Activated T-helper 1 cell treated with anti-CD3 and anti-CD28 coated beads, Interleukin-2, amount 50 U/mL, for 16 hours (primary cell): ENCODE measurements around the gene DCTD.

ENCODE experiments used
- DNase-seq, 2 donors: peaks; one replicate each; pipeline ENCODE4 v3.0.0-alpha.2; 2020; ENCODE audit warnings: low read depth in 1 of 2, low spot score in 1 of 2

Gene DCTD

DNA sequence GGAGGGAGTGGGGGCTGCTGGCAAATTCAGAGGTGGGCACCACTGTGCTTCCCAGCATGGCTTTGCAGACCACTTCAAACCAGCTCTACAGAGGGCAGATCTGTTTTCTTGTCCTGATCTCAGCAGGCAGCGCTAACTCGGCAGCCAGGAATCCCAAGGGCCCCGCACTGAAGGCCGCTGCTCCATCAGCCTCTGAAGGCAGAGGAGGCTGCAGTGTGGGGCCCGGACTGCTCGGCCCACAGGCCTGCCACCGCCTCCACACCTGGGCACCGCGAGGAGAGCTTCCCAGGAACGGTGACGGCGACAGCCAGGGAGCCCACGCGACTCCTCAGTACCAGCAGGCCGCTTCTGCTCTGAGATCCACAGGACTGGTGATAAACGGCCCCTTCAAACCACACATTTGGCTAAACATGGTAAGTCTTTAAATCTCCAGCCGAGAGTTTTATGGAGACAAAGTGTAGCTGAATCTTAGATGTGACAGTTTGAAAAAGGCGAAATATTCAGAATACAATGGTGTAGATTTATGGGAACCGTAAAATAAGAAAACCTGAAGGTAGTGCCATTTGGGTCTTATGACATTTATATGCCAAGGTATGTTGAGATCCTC is 23.6 kb downstream of the DCTD start:
- DNase-seq: no peak

DNA sequence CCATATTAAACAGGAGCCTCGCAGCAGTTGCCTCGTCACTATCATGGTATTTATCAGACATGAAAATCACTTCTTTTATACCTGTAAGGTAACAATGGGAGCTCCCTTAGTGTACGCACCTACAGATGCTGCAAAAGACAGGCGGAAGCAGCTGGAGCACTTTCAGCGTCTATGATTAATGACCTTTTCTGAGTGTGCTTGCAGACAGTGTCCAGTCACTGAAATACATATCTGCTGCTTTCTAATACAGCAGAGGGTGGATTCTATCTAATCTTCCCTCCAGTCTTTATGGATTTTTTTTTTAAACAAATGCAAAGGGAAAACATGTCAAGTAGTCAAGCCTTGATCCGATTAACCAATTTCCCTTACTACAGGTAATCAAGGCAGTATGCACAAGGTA is 24.1 kb downstream of the DCTD start:
- no peak for DNase-seq

DNA sequence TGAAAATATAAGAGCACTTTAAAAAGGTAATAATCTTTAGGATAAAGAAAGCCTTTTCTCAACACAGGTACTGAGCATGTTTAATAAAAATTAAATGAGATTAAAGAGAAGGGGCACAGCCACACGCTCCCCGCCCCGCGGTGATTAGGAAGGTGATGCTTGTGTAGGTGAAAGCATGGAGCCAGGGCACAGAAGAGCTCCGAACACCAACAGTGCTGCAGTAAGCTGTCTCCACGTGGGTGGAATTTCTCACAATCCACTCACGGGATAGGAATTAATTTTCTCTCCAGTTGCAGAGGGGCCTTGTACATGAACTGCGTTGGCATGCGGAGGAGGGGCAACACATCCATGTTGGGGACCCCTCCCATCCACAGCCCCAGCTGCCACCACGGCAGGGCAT is 27.0 kb downstream of the DCTD start:
- DNase-seq: no peak

DNA sequence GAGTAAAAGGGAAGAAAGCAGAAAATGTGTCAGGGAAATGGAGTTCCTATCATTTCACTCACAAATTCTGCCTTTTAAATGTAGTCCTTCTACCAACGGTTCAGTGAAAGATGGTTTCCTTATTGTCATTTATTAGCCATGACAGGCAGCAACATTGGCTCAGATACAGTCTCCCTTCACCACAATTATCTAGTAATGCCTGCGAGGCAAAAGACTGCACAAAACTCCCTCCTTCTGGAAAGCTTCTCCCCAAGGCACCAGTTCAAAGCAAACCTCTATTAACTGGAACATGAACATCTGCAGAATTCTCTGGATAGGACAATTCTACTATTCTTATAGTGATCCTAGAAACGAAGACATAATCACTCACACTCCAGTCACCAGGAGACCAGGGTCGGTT is 28.3 kb downstream of the DCTD start:
- no peak for DNase-seq

DNA sequence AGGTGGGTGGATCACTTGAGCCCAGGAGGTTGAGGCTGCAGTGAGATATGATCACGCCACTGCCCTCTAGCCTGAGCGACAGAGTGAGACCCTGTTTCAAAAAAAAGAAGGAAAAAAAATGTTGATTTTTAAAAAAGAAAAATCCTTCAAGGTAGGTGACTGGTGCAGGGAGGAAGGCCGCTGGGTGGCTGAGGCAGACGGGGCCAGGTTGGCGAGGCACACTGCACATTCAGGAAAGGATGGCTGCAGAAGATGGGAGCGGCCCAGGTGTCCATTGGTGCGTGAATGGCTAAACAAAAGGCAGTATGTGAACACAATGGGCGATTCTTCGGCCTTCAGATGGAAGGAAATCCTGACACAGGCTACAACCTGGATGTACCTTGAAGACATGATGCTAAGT is 30.4 kb downstream of the DCTD start:
- DNase-seq: no peak

DNA sequence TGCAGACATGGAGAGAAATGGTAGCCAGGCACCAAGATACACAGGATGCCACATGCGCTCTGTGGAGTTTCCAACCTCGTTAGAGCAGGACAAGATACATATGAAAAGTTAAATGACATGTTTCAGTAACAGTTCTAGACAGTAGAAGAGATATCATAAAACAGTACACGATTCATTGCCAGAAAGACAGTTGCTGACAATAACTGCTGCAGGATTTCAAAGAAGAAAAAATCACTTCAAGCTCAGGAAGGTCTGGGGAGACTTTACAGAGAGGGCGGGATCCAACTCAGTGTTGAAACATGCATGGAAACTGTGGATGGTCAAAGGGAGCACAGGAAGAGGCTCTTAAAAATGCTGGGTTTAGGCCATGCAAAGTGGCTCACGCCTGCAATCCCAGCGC is 31.0 kb downstream of the DCTD start:
- DNase-seq: no peak

DNA sequence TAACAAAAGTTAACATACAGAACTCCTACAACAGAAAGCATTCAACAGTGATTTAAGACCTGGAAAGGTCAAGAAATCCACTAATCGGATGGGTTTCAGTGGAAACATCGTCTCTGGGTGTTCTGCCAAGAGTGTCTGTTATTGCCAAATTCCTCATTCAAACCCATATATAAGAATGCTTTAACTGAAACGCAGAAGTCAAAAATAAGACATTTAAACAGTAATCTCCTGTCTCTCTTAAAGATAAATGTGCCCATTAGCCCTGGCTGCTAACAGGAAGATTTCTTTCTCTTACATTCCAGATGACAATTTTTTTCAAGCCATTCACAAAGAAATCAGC is 31.5 kb downstream of the DCTD start:
- DNase-seq: no peak

DNA sequence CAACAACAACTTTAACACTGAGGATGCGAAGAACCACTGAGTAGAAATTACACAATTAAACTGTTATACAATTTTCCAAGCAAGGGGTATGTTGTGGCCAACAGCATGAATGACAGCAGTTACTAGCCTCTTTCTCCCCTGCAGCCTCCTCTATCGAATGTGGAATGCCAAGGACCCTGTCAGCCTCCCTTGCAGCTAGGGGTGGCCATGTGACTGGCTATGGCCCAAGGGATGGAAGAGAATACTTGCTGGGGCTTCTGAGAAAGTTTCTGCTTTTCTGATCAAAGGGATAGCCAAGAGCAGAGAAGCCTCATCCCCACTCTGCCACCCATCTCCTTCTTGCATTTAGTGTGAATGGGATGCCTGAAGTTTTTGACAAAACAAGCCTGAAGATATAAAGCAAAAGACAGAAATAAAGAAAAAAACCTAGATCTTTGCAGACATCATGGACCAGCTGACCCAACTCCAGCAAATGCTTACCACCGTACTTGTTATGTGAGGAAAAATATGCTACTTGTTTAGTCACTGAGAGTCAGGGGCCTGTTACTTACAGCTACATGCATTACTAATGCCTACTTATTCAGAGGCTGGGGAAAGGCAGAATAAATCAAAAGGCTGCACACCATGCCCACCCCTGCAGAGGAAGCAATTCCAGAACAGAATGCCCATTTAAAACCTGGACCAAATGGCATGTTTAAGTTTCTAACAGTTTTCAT is 32.0 kb downstream of the DCTD start:
- no peak for DNase-seq

DNA sequence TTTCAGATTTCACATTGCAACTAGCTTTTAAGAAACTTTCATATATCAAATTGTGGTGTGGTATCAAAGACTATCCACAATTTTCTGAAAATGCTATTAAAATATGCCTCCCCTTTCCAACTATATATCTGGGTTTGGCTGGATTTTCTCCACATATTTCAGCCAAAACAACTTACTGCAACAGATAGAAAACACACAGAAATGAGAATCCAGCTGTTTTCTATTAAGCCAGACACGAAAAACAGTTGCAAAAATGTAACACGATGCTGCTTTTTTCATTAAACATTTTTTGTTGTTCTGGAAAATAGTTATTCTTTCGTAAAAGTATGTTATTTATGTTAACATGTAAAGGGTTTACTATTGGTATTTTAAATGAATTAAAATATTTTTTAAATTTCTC is 33.1 kb downstream of the DCTD start:
- DNase-seq: no peak

DNA sequence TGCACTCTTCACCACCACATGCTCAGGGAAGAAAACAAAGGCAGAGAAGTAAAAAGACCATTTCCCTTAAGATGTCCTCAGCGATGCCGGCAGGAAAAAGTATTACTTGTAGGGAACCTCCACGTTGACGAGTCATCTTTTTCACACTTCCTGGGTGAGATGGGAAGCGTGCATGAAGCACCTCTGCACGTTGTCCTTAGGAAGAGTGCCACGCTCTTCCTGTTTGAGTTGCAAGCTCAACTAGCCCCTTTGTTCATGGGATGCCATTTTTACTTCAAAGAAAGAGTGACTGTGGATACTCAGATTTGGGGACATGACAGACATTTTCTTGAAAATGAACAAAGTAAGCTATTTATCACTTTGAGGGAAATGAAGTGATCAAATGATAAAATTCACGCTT is 33.8 kb downstream of the DCTD start:
- DNase-seq: no peak

DNA sequence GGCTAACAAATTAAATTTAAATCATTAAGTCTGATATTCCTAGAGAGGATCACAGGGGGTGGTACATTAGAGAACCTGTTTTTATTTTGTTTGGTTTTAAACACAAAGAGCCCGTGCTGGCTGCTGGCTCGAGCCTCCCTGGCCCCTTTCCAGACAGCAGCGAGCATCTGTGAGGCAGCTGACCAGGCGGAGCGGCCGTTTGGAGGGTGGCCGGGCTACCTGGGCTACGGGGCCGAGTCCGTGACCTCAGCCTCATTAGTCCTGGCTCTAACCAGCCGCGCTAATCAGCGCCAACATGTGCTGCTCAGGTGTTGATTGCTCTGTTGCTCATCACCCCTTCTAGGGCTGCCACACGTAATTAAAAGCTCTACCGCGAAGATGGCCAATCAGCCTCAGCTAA is 35.3 kb downstream of the DCTD start:
- DNase-seq: no peak

DNA sequence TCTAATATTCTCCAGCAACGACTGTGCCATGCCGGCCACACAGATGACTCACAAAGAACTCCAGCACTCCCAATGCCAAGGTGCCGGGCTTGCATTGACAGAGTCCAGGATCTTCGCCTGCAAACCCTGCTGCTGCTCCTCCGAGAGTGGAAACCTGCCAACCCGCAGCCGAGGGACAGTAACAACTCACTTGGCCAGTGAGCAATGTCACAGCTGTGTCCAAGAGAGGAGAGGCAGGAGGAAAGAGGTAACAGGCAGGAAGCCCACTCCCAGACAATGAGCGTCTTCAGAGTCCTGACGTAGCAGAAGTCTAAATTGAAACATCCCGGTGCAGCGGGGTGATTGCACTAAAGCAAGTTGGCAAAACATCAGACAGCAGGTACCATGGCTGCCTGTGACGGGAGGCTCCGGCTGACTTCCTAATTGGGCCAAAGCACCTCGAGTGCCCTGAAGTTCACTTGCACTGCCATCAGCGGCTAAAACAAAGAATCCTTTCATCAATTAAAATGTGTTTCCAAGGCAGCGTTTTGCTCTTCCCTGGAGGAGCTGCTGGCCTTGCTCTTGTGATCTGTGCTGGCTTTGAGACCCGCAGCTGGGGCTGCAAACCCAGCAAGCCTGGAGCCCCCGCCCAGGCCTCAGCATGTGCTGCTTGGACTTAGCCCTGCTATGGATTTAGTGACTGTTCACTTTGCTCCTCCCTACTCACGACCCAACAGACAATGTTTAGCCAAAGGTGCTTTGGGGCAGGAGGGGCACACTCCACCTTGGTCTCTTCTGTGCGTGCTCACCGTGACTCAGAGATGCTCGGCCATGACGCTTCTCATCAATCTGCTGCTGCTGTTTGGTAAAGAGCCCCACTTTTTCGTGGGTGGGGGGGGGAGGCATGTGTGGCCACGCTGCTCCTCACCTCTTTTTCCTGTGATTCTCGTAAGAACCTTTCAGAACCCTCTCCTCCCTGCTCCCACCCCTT is 36.5 kb downstream of the DCTD start:
- DNase-seq: no peak

DNA sequence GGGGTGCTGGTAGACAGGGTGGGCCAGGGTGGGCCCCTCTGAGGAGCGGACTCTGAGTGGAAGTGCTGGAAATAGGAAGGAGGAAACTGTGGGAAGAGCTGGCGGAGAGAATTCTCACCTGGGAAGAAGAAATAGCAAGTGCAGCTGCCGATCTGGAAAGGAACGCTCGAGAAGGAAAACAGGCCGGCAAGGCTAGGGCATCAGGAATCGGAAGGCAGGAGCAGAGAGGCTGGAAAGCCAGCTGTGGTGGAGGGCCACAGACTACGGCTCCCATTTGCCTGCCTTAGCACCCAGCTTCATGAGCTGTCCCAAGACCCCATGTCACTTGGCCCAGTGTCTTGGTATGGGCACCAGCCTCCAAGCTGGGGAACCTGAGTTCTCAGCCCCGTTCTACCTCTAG is 37.3 kb downstream of the DCTD start:
- no peak for DNase-seq

DNA sequence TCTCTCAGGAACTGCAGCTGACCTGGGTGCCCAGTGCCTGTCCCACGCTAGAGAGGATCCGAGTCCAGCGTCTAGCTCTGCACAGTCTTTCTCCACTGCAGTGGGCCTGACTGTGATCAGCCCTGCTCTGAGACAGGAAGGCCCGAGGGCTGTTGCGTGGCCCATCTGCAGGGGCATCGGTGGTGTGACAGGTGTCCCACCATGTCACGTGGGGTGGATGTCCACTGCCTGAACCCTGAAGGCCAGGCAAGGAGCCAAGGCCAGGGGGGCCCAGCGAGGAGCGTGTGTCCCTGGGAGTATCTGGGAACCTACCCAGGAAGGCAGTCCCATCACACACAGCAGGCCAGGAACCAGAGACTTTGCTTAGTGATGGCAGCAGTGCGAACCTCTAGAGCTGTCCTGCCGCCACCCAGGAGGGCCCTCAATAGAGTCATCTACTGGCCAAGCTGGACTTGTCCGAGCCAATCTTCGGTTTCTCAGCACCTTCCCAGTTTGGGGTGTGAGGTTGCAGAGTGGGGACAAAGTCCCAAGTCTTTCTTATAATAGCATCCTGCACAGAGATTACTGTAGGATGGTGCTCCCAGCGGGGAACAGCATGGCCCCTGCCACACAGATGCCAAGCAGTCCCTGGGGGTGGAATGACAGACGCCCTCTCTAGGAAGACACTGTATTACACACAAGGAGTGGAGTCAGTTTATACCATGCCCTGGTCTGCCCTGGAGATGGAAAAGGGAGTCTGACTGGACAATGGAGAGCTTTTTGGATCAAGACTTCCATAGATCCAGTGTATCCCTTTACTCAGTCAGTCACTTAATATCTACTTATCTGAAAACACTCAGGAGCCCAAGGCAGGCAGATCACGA is 38.3 kb downstream of the DCTD start:
- DNase-seq: no peak

DNA sequence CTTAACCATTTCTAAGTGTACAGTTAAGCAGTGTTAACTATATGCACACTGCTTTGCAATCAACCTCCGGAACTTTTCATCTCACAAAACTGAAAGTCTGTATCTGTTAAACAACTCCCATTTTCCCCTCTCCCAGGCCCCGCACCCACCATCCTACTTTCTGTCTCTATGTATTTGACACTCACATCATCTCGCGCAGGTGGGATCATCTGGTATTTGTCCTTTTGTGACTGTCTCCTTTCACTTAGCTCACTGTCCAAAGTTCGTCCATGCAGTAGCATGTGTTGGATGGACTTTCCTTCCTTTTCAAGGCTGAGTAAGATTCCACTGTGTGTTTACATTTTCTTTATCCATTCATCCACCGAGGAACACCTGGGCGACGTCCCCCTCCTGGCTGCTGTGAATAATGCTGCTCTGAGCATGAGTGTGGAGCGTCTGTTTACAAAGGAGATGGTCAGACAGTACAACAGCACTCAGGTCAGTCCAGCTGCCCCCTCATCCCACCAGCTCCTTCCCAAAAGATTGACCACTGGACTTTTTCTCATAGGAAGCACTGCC is 39.8 kb downstream of the DCTD start:
- no peak for DNase-seq

DNA sequence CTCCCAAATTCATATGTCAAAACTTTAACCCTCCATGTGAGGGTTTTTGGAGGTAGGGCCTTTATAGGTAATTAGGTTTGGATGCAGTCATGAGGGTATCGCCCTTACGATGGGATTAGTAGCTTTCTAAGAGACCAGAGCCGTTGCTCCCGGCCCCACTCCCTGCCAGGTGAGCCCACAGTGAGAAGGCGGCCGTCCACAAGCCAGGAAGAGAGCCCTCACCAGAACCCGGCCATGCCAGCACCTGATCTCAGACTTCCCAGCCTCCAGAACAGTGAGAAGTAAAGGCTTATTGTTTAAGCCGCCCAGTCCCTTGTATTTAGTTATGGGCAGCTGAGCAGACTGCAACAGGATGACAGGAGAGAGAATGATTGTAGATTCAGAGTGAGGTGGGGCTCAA is 40.8 kb downstream of the DCTD start:
- DNase-seq: no peak

DNA sequence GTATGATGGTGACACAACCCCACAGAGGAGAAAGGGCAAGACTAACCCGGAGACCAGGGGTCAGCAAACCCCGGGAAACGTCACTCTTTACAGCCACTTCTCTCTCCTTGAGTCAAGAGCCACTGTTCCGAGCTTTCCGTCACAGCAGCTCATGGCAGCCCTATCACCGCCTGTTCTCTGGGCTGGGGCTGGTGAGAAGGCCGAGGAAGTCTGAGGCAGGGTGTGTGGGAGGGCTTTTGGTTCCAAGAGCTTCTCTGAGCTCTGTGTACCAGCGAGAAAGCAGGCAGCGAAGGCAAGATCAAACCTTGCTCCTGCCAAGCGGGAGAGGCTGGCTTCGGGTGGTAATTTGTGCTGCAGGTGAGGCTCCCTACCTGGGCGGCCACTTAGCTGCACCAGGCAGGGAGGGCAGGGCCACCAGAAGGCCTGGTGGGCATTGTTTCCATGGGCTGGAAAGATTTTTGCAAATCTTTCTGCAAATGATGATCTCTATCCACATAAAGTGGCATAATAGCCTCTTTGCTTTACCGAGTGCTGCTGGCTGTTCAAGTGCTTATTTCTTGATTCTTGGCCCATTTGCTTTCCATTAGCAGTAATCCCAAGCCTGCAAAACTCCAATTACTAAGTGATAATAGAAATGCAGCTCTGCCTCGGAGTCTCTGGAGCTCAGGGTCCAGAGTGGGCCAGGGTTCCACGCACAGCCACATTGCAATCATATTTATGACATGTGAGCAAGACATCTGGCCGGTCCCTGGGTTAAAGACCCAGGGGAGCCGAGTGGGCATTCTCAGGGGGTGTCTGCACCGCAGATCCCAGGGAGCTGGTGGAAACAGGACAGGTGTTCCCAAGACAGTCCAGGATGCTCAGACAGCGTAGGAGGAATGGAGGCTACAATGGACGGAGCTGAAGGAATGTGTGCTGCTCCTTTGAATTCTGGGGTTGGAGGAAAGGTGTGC is 41.5 kb downstream of the DCTD start:
- DNase-seq: no peak

DNA sequence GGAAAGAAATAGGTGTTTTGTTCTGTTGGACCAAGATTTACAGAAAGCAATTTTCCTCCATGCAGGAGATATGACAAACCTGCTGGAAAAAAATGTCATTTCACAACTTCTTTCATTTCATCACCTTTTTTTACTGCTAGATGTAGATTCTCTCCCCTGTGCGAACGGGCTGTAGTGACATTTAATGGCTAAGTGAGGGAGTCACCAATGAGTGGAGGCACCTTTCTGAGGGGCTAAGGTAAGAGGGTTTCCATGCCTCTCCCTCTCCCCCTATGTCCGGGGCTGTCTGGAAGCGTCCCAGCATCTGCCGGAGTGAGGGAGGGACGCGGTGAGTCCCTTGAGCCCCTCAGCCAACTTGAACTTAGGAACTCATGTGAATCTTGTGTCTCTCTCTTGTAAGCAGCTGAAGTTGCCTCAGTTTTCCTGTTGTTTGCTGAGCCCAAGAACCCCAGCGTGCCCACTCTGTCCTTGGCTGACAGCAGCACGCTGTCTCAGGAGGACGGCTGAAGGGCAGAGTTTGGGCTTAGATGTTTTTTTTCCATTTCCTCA is 42.3 kb downstream of the DCTD start:
- DNase-seq: no peak

DNA sequence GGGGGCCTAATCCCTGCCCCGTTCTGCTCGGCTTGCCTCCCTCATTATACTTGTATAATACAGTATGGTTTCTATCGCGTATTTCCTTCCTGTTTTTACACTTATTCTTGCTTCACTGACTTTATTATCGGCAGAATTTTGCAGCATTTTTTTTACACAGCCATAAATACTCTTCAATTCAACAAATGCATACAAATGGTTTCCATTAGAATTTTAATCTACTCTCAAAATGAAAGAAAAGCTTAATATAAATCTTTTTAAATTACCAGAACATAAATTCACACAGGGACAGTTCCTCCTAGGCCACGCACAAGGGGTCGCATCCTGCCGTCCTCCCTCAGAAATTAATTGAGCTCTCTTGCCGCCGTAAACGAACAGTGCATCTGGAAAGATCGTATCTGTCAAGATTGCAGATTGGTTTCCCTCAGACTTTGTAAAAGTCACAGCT is 42.9 kb downstream of the DCTD start:
- DNase-seq: no peak
